Measurements from ENCODE around the gene METTL9.

Gene METTL9

DNA sequence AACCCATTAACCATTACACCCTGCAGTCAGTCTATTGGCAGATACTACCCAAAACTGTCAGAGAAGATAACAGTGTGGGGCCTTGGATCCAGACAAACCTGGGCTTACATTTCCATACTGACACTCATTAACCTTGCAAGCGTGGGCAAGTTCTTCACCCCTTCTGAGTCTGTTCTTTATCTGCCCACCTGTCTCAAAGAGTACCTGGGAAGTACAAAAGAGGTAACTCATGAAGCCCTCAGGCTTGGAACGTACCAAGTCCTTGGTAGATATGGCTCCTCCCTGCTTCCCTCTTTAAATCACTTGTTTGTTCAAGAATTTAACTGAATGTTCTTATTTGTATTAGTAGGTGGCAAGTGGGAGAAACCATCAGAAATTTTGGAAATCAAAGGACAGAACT lies 55.5 kb downstream of the METTL9 start:
- ATAC-seq, result no peak
- no peak for TF ChIP-seq POU6F1 (CRISPR knock-in tag; IDR thresholded peaks at IDR 0.05; ENCODE audit: borderline replicate concordance, low read depth)
- TF ChIP-seq GLIS3 (CRISPR knock-in tag; IDR thresholded peaks at IDR 0.05), result no peak
- TF ChIP-seq ZNF565 (CRISPR knock-in tag; conservative IDR thresholded peaks at IDR 0.05; ENCODE audit: low read depth), result no peak
- no peak for TF ChIP-seq CSDC2 (CRISPR knock-in tag; IDR thresholded peaks at IDR 0.05)
- TF ChIP-seq ZFP3 (CRISPR knock-in tag; IDR thresholded peaks at IDR 0.05), result no peak
- no peak for TF ChIP-seq ZNF8 (CRISPR knock-in tag; IDR thresholded peaks at IDR 0.05)
- TF ChIP-seq TOX (CRISPR knock-in tag; IDR thresholded peaks at IDR 0.05; ENCODE audit: borderline replicate concordance), result no peak
- TF ChIP-seq ARNTL (CRISPR knock-in tag; IDR thresholded peaks at IDR 0.05; ENCODE audit: borderline replicate concordance, low read depth), result no peak
- TF ChIP-seq CREB5 (CRISPR knock-in tag; IDR thresholded peaks at IDR 0.05; ENCODE audit: low read depth), result no peak
- TF ChIP-seq SNAI2 (CRISPR knock-in tag; IDR thresholded peaks at IDR 0.05), result no peak
- TF ChIP-seq OSR1 (CRISPR knock-in tag; IDR thresholded peaks at IDR 0.05), result no peak

DNA sequence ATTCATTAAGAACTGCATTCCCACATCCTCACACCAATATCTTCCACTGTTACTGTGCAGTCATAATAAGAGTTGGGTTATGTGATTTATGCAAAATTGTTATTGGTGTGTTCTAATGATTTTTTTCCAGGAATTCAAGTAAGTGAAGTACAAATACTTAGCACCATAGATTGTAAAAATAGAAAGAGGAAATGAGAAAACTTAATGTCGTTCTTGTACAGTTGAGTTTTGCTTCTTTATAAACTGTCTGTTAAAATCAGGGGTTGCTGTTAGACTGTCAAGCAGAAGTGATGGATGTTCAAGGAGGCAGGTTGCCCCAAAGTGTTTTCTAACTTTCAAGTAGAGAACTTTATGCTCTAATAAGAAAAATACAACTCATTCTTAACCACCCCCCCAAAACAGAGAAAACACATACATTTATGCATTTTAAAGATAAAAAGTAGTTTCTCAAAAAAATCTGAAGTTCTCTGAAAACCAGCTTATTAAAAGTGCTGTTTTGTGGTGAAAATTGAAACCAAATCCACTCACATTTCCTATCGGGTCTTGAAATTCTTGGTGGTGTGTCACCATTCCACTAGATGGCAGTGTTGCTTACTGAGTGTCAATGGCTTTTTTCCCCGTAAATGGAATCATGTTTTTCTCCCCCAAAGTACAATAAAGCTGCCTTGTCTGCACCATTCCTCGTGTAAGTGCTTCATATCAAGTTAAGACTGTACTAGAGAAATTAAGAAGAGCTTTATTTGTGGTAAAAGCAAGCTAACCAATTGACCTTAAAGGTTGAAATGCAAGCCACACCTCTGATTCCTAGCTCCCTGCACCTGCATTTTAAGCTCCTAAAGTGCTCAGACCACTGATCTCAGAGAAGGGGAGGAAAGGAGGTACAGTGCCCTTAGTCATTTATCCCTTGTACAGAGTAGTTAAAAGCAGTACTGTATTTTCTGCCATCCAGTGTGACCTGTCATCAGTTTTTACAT lies 57.7 kb downstream of the METTL9 start:
- TF ChIP-seq ZC3H10 (CRISPR knock-in tag; IDR thresholded peaks at IDR 0.05) (no peak), PATZ1 (CRISPR knock-in tag; IDR thresholded peaks at IDR 0.05; ENCODE audit: borderline replicate concordance) (no peak), TOX (CRISPR knock-in tag; IDR thresholded peaks at IDR 0.05; ENCODE audit: borderline replicate concordance) (no peak), BACH2 (CRISPR knock-in tag; IDR thresholded peaks at IDR 0.05; ENCODE audit: borderline replicate concordance) (no peak), TSHZ2 (CRISPR knock-in tag; IDR thresholded peaks at IDR 0.05) (no peak), ZFP3 (CRISPR knock-in tag; IDR thresholded peaks at IDR 0.05) (no peak), RARB (CRISPR knock-in tag; IDR thresholded peaks at IDR 0.05) (no peak), CSDC2 (CRISPR knock-in tag; IDR thresholded peaks at IDR 0.05) (no peak), ZNF8 (CRISPR knock-in tag; IDR thresholded peaks at IDR 0.05) (no peak), CSRNP3 (CRISPR knock-in tag; IDR thresholded peaks at IDR 0.05) (no peak), ISL1 (CRISPR knock-in tag; IDR thresholded peaks at IDR 0.05) (no peak), ZNF70 (CRISPR knock-in tag; IDR thresholded peaks at IDR 0.05) (no peak), GLIS3 (CRISPR knock-in tag; IDR thresholded peaks at IDR 0.05) (no peak)
- peak; percentile 47; the same call in 2 of the 3 replicates for ATAC-seq

GRCh38 chr16:21659124-21659523 lies 59.7 kb downstream of the METTL9 start:
- TF ChIP-seq TCF4 (CRISPR knock-in tag; IDR thresholded peaks at IDR 0.05; ENCODE audit: borderline replicate concordance) (no peak), OSR1 (CRISPR knock-in tag; IDR thresholded peaks at IDR 0.05) (no peak), CSRNP3 (CRISPR knock-in tag; IDR thresholded peaks at IDR 0.05) (no peak)
- no peak for ATAC-seq

Measured in SK-N-SH treated with all-trans-retinoic acid at 6 μM for 48 hours (cell line).